Inflammatory macrophage treated with lipopolysaccharide for 1 hour (primary cell): ENCODE measurements around the gene TMPRSS9.
A peak's percentile ranks its signal among the peaks of the same experiment; 100 is the strongest.
"Not testable (repeated sequence)": the region's sequence is repeated elsewhere in the genome, so short reads cannot be mapped to it uniquely, and the experiment has no call there.

Experiments used
- DNase-seq, 2 donors: peaks; one replicate each; pipeline ENCODE4 v3.0.0-alpha.2; 2020 to 2022

Gene TMPRSS9

GRCh38 chr19:2395293-2395829 lies 35.3 kb downstream of the TMPRSS9 start:
- DNase-seq: not testable (repeated sequence)

GRCh38 chr19:2397173-2397572 lies 37.1 kb downstream of the TMPRSS9 start:
- not testable (repeated sequence) for DNase-seq

GRCh38 chr19:2398735-2399305 lies 38.8 kb downstream of the TMPRSS9 start:
- no peak for DNase-seq

- no peak for DNase-seq
These were observed 39.5 kb downstream of the TMPRSS9 start for GRCh38 chr19:2399582-2399981.

- no peak for DNase-seq
These were observed 48.2 kb downstream of the TMPRSS9 start for GRCh38 chr19:2408247-2408646.

- DNase-seq: no peak
These were observed 49.4 kb downstream of the TMPRSS9 start for GRCh38 chr19:2409352-2409912.

- DNase-seq: no peak
These were observed 50.0 kb downstream of the TMPRSS9 start for GRCh38 chr19:2410023-2410422.

GRCh38 chr19:2411709-2412108 lies 51.6 kb downstream of the TMPRSS9 start:
- no peak for DNase-seq

GRCh38 chr19:2412449-2412848 lies 52.4 kb downstream of the TMPRSS9 start:
- DNase-seq: no peak

- DNase-seq: no peak
These were observed 53.1 kb downstream of the TMPRSS9 start for GRCh38 chr19:2413159-2413558.

- no peak for DNase-seq
These were observed 53.6 kb downstream of the TMPRSS9 start for GRCh38 chr19:2413629-2414028.

GRCh38 chr19:2415281-2415972 lies 55.4 kb downstream of the TMPRSS9 start:
- DNase-seq: no peak

GRCh38 chr19:2415973-2416319 lies 55.9 kb downstream of the TMPRSS9 start:
- no peak for DNase-seq

- peak; percentile 38 to 58 for DNase-seq
These were observed 56.4 kb downstream of the TMPRSS9 start for GRCh38 chr19:2416321-2417097.

- not testable (repeated sequence) for DNase-seq
These were observed 57.4 kb downstream of the TMPRSS9 start for GRCh38 chr19:2417436-2417835.

- DNase-seq: no peak
These were observed 57.9 kb downstream of the TMPRSS9 start for GRCh38 chr19:2417881-2418406.

GRCh38 chr19:2419754-2420153 lies 59.7 kb downstream of the TMPRSS9 start:
- DNase-seq: no peak

GRCh38 chr19:2420490-2420889 lies 60.4 kb downstream of the TMPRSS9 start:
- no peak for DNase-seq

GRCh38 chr19:2421581-2422306 lies 61.7 kb downstream of the TMPRSS9 start:
- no peak for DNase-seq

- DNase-seq: no peak
These were observed 63.2 kb downstream of the TMPRSS9 start for GRCh38 chr19:2423071-2423914.

- no peak for DNase-seq
These were observed 64.0 kb downstream of the TMPRSS9 start for GRCh38 chr19:2423915-2424685.
